DMS 273 (cell line): ENCODE data around the gene HRNR.

Experiments
- DNase-seq: peaks from one replicate; lab custom pipeline; 2025; ENCODE audit not compliant: unreplicated experiment; lab: John Stamatoyannopoulos, UW

Gene HRNR

GRCh38 chr1:152189657-152190442, 34.1 kb downstream of the HRNR start:
- DNase-seq: peak; percentile 81

GRCh38 chr1:152188673-152189591, 35.1 kb downstream of the HRNR start:
- peak; percentile 47 for DNase-seq

GRCh38 chr1:152186556-152187285, 37.3 kb downstream of the HRNR start:
- no peak for DNase-seq

GRCh38 chr1:152185544-152186391, 38.2 kb downstream of the HRNR start:
- DNase-seq: peak; percentile 85

- no peak for DNase-seq
These were observed 41.0 kb downstream of the HRNR start for GRCh38 chr1:152182944-152183361.

GRCh38 chr1:152182431-152182830, 41.6 kb downstream of the HRNR start:
- DNase-seq: peak; percentile 54

GRCh38 chr1:152179566-152179965, 44.4 kb downstream of the HRNR start:
- no peak for DNase-seq

- no peak for DNase-seq
These were observed 53.6 kb downstream of the HRNR start for GRCh38 chr1:152170287-152170905.

- DNase-seq: no peak
These were observed 54.5 kb downstream of the HRNR start for GRCh38 chr1:152169366-152170025.

GRCh38 chr1:152168535-152168868, 55.5 kb downstream of the HRNR start:
- no peak for DNase-seq

GRCh38 chr1:152167835-152168534, 56.0 kb downstream of the HRNR start:
- DNase-seq: no peak

- DNase-seq: no peak
These were observed 57.0 kb downstream of the HRNR start for GRCh38 chr1:152166966-152167365.

- no peak for DNase-seq
These were observed 58.5 kb downstream of the HRNR start for GRCh38 chr1:152165286-152166077.

- no peak for DNase-seq
These were observed 59.4 kb downstream of the HRNR start for GRCh38 chr1:152164517-152165136.

GRCh38 chr1:152162792-152163463, 61.1 kb downstream of the HRNR start:
- no peak for DNase-seq
